ENCODE data around the gene OR56B4.

The OR56B4 gene

GRCh38 chr11:6151117-6151516, 43.6 kb downstream of the OR56B4 start:
- DNase-seq (ENCODE audit: low read depth in 2 of 2): no peak

- no peak for DNase-seq (ENCODE audit: low read depth in 2 of 2)
Measured at GRCh38 chr11:6152126-6152525, 44.6 kb downstream of the OR56B4 start.

- DNase-seq (ENCODE audit: low read depth in 2 of 2): no peak
Measured at GRCh38 chr11:6156628-6157359, 49.3 kb downstream of the OR56B4 start.
